IMR-90 (cell line): ENCODE results near the gene MCF2L. TPM values are rescaled to one million over a fixed set of nuclear protein-coding genes. Genes with fewer than 3 reads are reported as not detected.

Source experiments
- ATAC-seq: fragments of 200-7000 bp; cut with Tn5 transposase; 2 replicates; pipeline ENCODE4 v1.9.1; 2020; ENCODE audit warnings: low read depth, mild to moderate bottlenecking, moderate library complexity
- BruUV-seq: library from RNA; stranded (reverse); fragments of 400-500 nt; replicated peaks from 2 replicates; lab custom pipeline; 2021; lab: Mats Ljungman, UMichigan
- CTCF ChIA-PET: fragments of 300-600 bp; formaldehyde crosslinking; extraction: SDS; loops from one replicate; lab custom pipeline; 2021; ENCODE audit warnings: antibody characterized with exemption; lab: Yijun Ruan, JAX
- POLR2A ChIA-PET: fragments of 300-600 bp; sonication (Branson Sonifier 250); formaldehyde crosslinking; loops from one replicate; lab custom pipeline; 2022; ENCODE audit warnings: antibody characterized with exemption; ENCODE audit not compliant: unreplicated experiment; lab: Charles Lee
- DNase-seq: peaks from one replicate; pipeline ENCODE4 v3.0.0; 2013
- H2AFZ ChIP-seq: replicated peaks from 2 replicates; pipeline ENCODE3; 2013; ENCODE audit warnings: low read length, mild to moderate bottlenecking; ENCODE audit not compliant: poor library complexity
- H2AK5ac ChIP-seq: 2 replicates; pipeline ENCODE4 v1.6.1; 2013; ENCODE audit warnings: low read depth, low read length, inconsistent platforms
- H2AK9ac ChIP-seq: replicated peaks from 2 replicates; pipeline ENCODE3; 2013; ENCODE audit warnings: mild to moderate bottlenecking, low read depth, low read length, moderate library complexity; ENCODE audit not compliant: poor library complexity
- H2BK120ac ChIP-seq: 2 replicates; pipeline ENCODE4 v1.6.1; 2013; ENCODE audit warnings: low read depth, low read length, inconsistent platforms
- H2BK15ac ChIP-seq: 3 replicates; pipeline ENCODE4 v1.6.1; 2013; ENCODE audit warnings: low read depth, low read length, inconsistent platforms
- H2BK20ac ChIP-seq: 2 replicates; pipeline ENCODE4 v1.6.1; 2013; ENCODE audit warnings: low read depth, mild to moderate bottlenecking, inconsistent platforms, low read length, moderate library complexity
- H2BK5ac ChIP-seq: 2 replicates; pipeline ENCODE4 v1.6.1; 2013; ENCODE audit warnings: mild to moderate bottlenecking, low read depth, low read length, inconsistent platforms; ENCODE audit not compliant: poor library complexity, severe bottlenecking
- H3K14ac ChIP-seq: replicated peaks from 2 replicates; pipeline ENCODE4 v1.6.1; 2013; ENCODE audit warnings: low read depth, low read length, inconsistent platforms
- H3K18ac ChIP-seq: 2 replicates; pipeline ENCODE4 v1.6.1; 2013; ENCODE audit warnings: low read depth, low read length, control low read depth
- H3K23ac ChIP-seq: 2 replicates; pipeline ENCODE4 v1.6.1; 2013; ENCODE audit warnings: low read depth, low read length, inconsistent platforms
- H3K27ac ChIP-seq: 2 replicates; pipeline ENCODE4 v1.5.1; 2013; ENCODE audit warnings: mild to moderate bottlenecking, control low read depth, low read length; ENCODE audit not compliant: insufficient read depth
- H3K27me3 ChIP-seq: 2 replicates; pipeline ENCODE4 v1.6.1; 2013; ENCODE audit warnings: low read length; ENCODE audit not compliant: control insufficient read depth, insufficient read depth
- H3K36me3 ChIP-seq: 2 replicates; pipeline ENCODE4 v1.6.1; 2013; ENCODE audit warnings: low read length, mixed read lengths; ENCODE audit not compliant: control insufficient read depth, insufficient read depth
- H3K4ac ChIP-seq: 2 replicates; pipeline ENCODE4 v1.6.1; 2013; ENCODE audit warnings: low read depth, low read length, inconsistent platforms
- H3K4me1 ChIP-seq: 2 replicates; pipeline ENCODE4 v1.6.1; 2013; ENCODE audit warnings: low read length, mixed read lengths; ENCODE audit not compliant: control insufficient read depth, insufficient read depth
- H3K4me2 ChIP-seq: 2 replicates; pipeline ENCODE4 v1.6.1; 2013; ENCODE audit warnings: low read depth, mild to moderate bottlenecking, control low read depth, low read length, moderate library complexity
- H3K4me3 ChIP-seq: 2 replicates; pipeline ENCODE4 v1.5.1; 2013; ENCODE audit warnings: low read depth, mild to moderate bottlenecking, control low read depth, low read length, moderate library complexity; ENCODE audit not compliant: insufficient read depth
- H3K56ac ChIP-seq: 2 replicates; pipeline ENCODE4 v1.6.1; 2013; ENCODE audit warnings: low read length, inconsistent platforms; ENCODE audit not compliant: insufficient read depth; ENCODE audit errors: extremely low read depth
- H3K79me1 ChIP-seq, 2 experiments: 2 replicates each; pipeline ENCODE4 v1.6.1; 2013; ENCODE audit warnings: low read length in 2 of 2, inconsistent platforms in 1 of 2, low read depth in 1 of 2
- H3K9ac ChIP-seq: 2 replicates; pipeline ENCODE4 v1.6.1; 2013; ENCODE audit warnings: low read depth, low read length, control low read depth
- H3K9me1 ChIP-seq: 2 replicates; pipeline ENCODE4 v1.6.1; 2013; ENCODE audit warnings: low read length, inconsistent platforms; ENCODE audit not compliant: insufficient read depth
- H3K9me3 ChIP-seq: 2 replicates; pipeline ENCODE4 v1.6.1; 2013; ENCODE audit warnings: low read length; ENCODE audit not compliant: control insufficient read depth, insufficient read depth
- H4K20me1 ChIP-seq: 2 replicates; pipeline ENCODE4 v1.6.1; 2013; ENCODE audit warnings: low read length, inconsistent platforms; ENCODE audit not compliant: insufficient read depth
- H4K5ac ChIP-seq: 2 replicates; pipeline ENCODE4 v1.6.1; 2013; ENCODE audit warnings: mild to moderate bottlenecking, low read depth, low read length, control low read depth
- H4K8ac ChIP-seq, 2 experiments: 2 replicates each; pipeline ENCODE4 v1.6.1; 2013; ENCODE audit warnings: low read depth in 2 of 2, low read length in 2 of 2, control low read depth in 1 of 2, inconsistent platforms in 1 of 2
- H4K91ac ChIP-seq: 2 replicates; pipeline ENCODE4 v1.6.1; 2013; ENCODE audit warnings: low read depth, low read length, inconsistent platforms; ENCODE audit not compliant: insufficient read depth
- BHLHE40 ChIP-seq: fragments of 150-350 bp; IDR thresholded peaks from 2 replicates; pipeline ENCODE4 v1.6.1; 2016; ENCODE audit warnings: mild to moderate bottlenecking, low read depth, low read length
- CEBPB ChIP-seq: IDR thresholded peaks from 2 replicates; pipeline ENCODE4 v1.6.1; 2012; ENCODE audit warnings: low read depth, low read length, improper control_type of control experiment
- CHD1 ChIP-seq: IDR thresholded peaks from 2 replicates; pipeline ENCODE4 v1.6.1; 2012; ENCODE audit warnings: low read depth, low read length, improper control_type of control experiment
- CTCF ChIP-seq: conservative IDR thresholded peaks from 2 replicates; pipeline ENCODE4 v1.5.1; 2012; ENCODE audit warnings: mild to moderate bottlenecking, low read depth, low read length, improper control_type of control experiment
- ELK1 ChIP-seq: fragments of 150-350 bp; IDR thresholded peaks from 2 replicates; pipeline ENCODE4 v1.6.1; 2016; ENCODE audit warnings: low read depth, mild to moderate bottlenecking, low read length, moderate library complexity, borderline replicate concordance
- FOS ChIP-seq: fragments of 150-350 bp; IDR thresholded peaks from 2 replicates; pipeline ENCODE4 v1.6.1; 2016; ENCODE audit warnings: low read depth, low read length
- MAZ ChIP-seq: IDR thresholded peaks from 2 replicates; pipeline ENCODE4 v1.6.1; 2012; ENCODE audit warnings: low read depth, mild to moderate bottlenecking, low read length, improper control_type of control experiment, moderate library complexity, borderline replicate concordance
- MXI1 ChIP-seq: IDR thresholded peaks from 2 replicates; pipeline ENCODE4 v1.6.1; 2012; ENCODE audit warnings: low read depth, mild to moderate bottlenecking, low read length, moderate library complexity, borderline replicate concordance
- POLR2A ChIP-seq: IDR thresholded peaks from 2 replicates; pipeline ENCODE4 v1.6.1; 2012; ENCODE audit warnings: mild to moderate bottlenecking, low read depth, low read length
- RAD21 ChIP-seq: IDR thresholded peaks from 2 replicates; pipeline ENCODE4 v1.6.1; 2012; ENCODE audit warnings: low read length, improper control_type of control experiment
- RCOR1 ChIP-seq: IDR thresholded peaks from 2 replicates; pipeline ENCODE4 v1.6.1; 2012; ENCODE audit warnings: mild to moderate bottlenecking, low read length, improper control_type of control experiment; ENCODE audit not compliant: insufficient replicate concordance
- RFX5 ChIP-seq: IDR thresholded peaks from 2 replicates; pipeline ENCODE4 v1.8.0; 2012; ENCODE audit warnings: low read depth, mild to moderate bottlenecking, low read length, moderate library complexity
- SMC3 ChIP-seq: fragments of 150-350 bp; IDR thresholded peaks from 2 replicates; pipeline ENCODE4 v1.6.1; 2016; ENCODE audit warnings: low read depth, mild to moderate bottlenecking, antibody characterized with exemption, low read length, moderate library complexity
- WGBS, 2 experiments: methylation state at CpG; one replicate each; pipeline versions ENCODE4 v1.1.5 to v1.1.7; 2013; ENCODE audit warnings: missing lambda C conversion rate in 2 of 2; ENCODE audit not compliant: insufficient read length in 1 of 2; ENCODE audit errors: extremely low coverage in 2 of 2; 5-methylcytosine and 5-hydroxymethylcytosine counted together
- dilution Hi-C: fragments of 300-500 bp; cut with HindIII; formaldehyde crosslinking; loops from one replicate; pipeline ENCODE4 v1.14.3; 2018; ENCODE audit warnings: low sequenced_read_pairs; ENCODE audit not compliant: unreplicated experiment
- in situ Hi-C: fragments of 300-500 bp; cut with MboI; formaldehyde crosslinking; loops from 3 replicates; pipeline ENCODE4 v1.14.3; 2019; ENCODE audit warnings: low sequenced_read_pairs, inconsistent platforms, mixed read lengths
- intact Hi-C: fragments of 100-400 bp; cut with micrococcal nuclease; formaldehyde crosslinking; loops from 2 replicates; pipeline ENCODE4 v1.10.0; 2022
- polyA plus RNA-seq, 3 experiments: library from polyadenylated mRNA; depleted of rRNA; stranded (reverse); fragments of >200 nt; gene quantifications; 2 replicates each; pipeline ENCODE4 v1.2.3, GENCODE V29; 2012; ENCODE audit warnings: low replicate concordance in 1 of 3
- total RNA-seq: library from RNA; depleted of rRNA; stranded (reverse); fragments of >200 nt; gene quantifications from 2 replicates; pipeline ENCODE4 v1.2.3, GENCODE V29; 2012

MCF2L gene
- total and polyA plus RNA-seq, 2 of the 4 experiments (the other 2 are of a cell fraction) = 0.18 TPM; not detected in 1

- DNase-seq (no peak), ATAC-seq (no peak)
- Histone ChIP-seq H3K14ac (no peak overlapping the region), H2AFZ (no peak overlapping the region), H3K18ac (no peak overlapping the region), H4K5ac (no peak overlapping the region), H3K36me3 (no peaks in the 10 kb centered on the region), H2AK5ac (no peak overlapping the region), H3K9me3 (no peaks in the 10 kb centered on the region), H3K27me3 (peaks cover 50% of the 10 kb centered on the region), H2BK20ac (no peak overlapping the region), H2AK9ac (no peak overlapping the region), H3K56ac (no peak overlapping the region), H3K27ac (no peak overlapping the region), H3K4me2 (no peak overlapping the region), H3K4me3 (no peak overlapping the region), H4K8ac (no peak overlapping the region), H4K20me1 (no peaks in the 10 kb centered on the region), H2BK5ac (no peak overlapping the region), H2BK120ac (no peak overlapping the region), H3K9ac (no peak overlapping the region), H3K79me1 (no peaks in the 10 kb centered on the region), H3K4me1 (no peaks in the 10 kb centered on the region), H3K9me1 (no peaks in the 10 kb centered on the region), H3K4ac (no peak overlapping the region), H2BK15ac (no peak overlapping the region), H3K23ac (no peak overlapping the region), H4K91ac (no peak overlapping the region)
- dilution Hi-C loops = no loop called here
- no peak for TF ChIP-seq CHD1
- TF ChIP-seq ELK1 = no peak
- TF ChIP-seq SMC3 = no peak
- no peak for TF ChIP-seq RFX5
- no peak for TF ChIP-seq BHLHE40
- TF ChIP-seq CEBPB = no peak
- TF ChIP-seq POLR2A = no peak
- TF ChIP-seq RCOR1 = no peak
- no peak for TF ChIP-seq FOS
- no peak for TF ChIP-seq RAD21
- TF ChIP-seq MAZ = no peak
- TF ChIP-seq MXI1 = no peak
- TF ChIP-seq CTCF = no peak
- intact Hi-C loops = no loop called here
- in situ Hi-C loops = no loop called here
- BruUV-seq = no TSS peak
- CTCF ChIA-PET = interaction anchor here (1.1 kb wide), 1 partner anchor 266 kb away, joined by 3 read pairs; no protein-coding TSS in a partner anchor
- POLR2A ChIA-PET = no interaction called here
- 89% methylated on average over 11 of the region's 20 CpGs; no CpG with 5 or more reads in 1 of the 2 experiments for WGBS, 2 experiments
Observed at GRCh38 chr13:113042456-113042855, 73.4 kb downstream of the MCF2L start.
